Epithelial cell of proximal tubule (primary cell): ENCODE measurements around the gene TMEM237. TPM values are rescaled to one million over a fixed set of nuclear protein-coding genes. Genes with fewer than 3 reads are reported as not detected.

Source experiments
- DNase-seq: peaks from one replicate; pipeline ENCODE4 v3.0.0-alpha.2; 2011; ENCODE audit warnings: low read depth
- H3K4me3 ChIP-seq: 2 replicates; pipeline ENCODE4 v1.5.1; 2011; ENCODE audit warnings: low read depth, mild to moderate bottlenecking, low read length
- total RNA-seq: library from RNA; depleted of rRNA; stranded (reverse); fragments of >200 nt; gene quantifications from 2 replicates; pipeline ENCODE4 v1.2.3, GENCODE V29; 2015
- TF ChIP-seq, protein P1 (sequence below): conservative IDR thresholded peaks from 2 replicates; pipeline ENCODE4 v1.5.1; 2012; ENCODE audit warnings: low read depth, mild to moderate bottlenecking, low read length

Gene TMEM237
- total RNA-seq, 1 donor from 2014 or later, result 53.1 TPM

- TF ChIP-seq, protein P1, sequence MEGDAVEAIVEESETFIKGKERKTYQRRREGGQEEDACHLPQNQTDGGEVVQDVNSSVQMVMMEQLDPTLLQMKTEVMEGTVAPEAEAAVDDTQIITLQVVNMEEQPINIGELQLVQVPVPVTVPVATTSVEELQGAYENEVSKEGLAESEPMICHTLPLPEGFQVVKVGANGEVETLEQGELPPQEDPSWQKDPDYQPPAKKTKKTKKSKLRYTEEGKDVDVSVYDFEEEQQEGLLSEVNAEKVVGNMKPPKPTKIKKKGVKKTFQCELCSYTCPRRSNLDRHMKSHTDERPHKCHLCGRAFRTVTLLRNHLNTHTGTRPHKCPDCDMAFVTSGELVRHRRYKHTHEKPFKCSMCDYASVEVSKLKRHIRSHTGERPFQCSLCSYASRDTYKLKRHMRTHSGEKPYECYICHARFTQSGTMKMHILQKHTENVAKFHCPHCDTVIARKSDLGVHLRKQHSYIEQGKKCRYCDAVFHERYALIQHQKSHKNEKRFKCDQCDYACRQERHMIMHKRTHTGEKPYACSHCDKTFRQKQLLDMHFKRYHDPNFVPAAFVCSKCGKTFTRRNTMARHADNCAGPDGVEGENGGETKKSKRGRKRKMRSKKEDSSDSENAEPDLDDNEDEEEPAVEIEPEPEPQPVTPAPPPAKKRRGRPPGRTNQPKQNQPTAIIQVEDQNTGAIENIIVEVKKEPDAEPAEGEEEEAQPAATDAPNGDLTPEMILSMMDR, result no peak
- H3K4me3 ChIP-seq, result no peak overlapping the region
- no peak for DNase-seq
Observed at GRCh38 chr2:201630577-201630976, 12.7 kb downstream of the TMEM237 start.

- H3K4me3 ChIP-seq, result no peak overlapping the region
- DNase-seq, result no peak
- TF ChIP-seq, protein P1, result no peak
Observed at GRCh38 chr2:201628545-201628944, 14.8 kb downstream of the TMEM237 start.

GRCh38 chr2:201622306-201622970 lies 20.9 kb downstream of the TMEM237 start:
- H3K4me3 ChIP-seq, result no peak overlapping the region
- TF ChIP-seq, protein P1, result no peak
- DNase-seq, result no peak

DNA sequence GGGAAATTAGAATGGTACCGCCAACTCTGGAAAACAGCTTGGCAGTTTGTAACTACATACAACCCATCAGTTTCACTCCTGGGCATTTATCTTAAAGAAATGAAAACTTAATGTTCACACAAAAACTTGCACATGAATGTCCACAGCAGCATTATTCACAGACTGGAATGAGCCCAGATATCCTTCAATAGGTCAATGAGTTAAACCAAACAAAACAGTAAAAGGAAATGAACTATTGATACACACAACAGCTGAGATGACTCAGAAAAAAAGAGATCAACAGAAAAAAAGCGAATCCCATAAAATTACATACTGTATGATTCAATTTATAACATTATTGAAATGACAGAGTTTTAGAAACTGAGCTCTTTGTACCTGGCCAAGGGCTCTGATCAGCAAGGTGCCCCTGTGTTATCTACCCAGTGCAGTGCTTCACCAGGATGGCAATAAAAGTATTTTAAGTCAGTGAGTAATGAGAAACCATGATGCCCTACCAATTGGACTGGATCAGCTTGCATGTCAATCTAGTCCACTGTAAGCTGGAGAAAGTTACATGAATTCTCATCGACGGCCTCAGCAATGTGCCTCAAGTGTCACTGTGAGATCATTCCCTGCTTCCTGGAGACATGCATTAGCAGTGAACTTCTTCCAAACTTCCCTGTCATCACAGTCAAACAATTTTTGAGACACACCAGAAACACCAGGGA lies 21.9 kb downstream of the TMEM237 start:
- H3K4me3 ChIP-seq, result no peak overlapping the region
- TF ChIP-seq, protein P1, result no peak
- DNase-seq, result no peak

DNA sequence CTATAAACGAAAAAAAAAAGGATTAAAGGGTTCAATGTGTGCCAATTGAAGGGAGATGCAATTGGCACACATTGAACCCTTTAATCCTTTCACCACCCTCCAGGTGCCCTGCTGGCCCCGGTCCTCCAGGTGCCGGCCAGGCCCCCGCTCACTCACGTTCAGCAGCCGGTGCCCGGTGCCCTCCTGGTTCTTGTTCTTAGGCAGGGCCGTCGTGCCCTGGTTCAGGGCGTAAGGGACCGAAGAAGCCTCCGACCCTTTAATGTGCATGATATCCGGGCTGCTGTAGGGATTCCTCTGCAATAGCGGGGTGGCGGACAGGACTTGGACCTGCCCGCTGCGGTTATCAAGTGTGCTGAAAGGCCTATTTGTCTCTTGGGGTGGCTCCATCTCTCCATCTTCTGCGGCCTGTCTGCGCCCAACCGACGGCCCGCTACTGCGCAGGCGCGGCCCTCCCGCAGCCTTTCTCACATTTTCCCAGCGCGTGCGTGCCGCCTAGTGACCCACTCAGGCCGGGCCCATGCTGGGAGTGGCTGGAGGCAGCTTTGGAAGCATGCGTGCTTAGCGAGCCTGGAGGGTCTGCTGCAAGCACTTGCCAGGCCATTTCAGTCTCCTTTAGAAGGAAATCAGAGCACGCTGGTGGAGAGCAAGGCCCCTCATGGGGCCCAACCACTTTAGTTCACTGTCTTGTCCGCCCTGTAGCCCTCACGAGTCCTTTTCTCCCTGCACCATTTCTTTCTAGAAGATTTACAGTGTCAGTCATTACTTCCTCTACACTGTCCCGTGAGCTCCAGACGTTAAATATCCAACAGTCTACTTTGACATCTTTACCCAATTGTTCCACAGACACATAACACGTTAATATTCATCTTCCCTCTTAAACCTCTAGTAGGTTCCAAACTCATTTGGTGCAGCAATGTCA lies 24.3 kb downstream of the TMEM237 start:
- TF ChIP-seq, protein P1, result peak; percentile 38
- H3K4me3 ChIP-seq, result peak overlapping the region; percentile 16
- DNase-seq, result no peak

DNA sequence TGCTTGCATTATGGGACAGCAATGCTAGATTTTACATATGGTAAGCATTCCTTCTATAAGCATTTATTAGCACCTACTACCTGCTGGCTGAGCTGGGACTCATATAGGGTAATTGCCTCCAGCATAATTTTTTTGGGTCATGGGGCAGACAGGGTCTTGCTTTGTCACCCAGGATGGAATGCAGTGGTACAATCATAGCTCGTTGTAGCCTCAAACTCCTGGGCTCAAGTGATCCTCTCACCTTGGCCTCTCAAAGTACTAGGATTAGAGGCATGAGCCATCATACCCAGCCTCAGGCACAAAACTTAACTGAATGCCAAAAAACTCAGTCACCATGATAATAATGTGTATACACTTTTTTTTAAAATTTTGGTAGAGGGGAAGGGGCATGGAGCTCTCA lies 35.3 kb downstream of the TMEM237 start:
- TF ChIP-seq, protein P1, result no peak
- H3K4me3 ChIP-seq, result no peak overlapping the region
- DNase-seq, result no peak
